HEK293T (cell line): ENCODE results near the gene LAG3.

Experiments used
- ARNT ChIP-seq: fragments of 450-650 bp; IDR thresholded peaks from 2 replicates; pipeline ENCODE4 v1.6.1; 2017; ENCODE audit warnings: mild to moderate bottlenecking
- BHLHE40 ChIP-seq: fragments of 450-650 bp; IDR thresholded peaks from 2 replicates; pipeline ENCODE4 v1.6.1; 2016; ENCODE audit warnings: mild to moderate bottlenecking, moderate library complexity, borderline replicate concordance
- ELF4 ChIP-seq: fragments of 450-650 bp; IDR thresholded peaks from 2 replicates; pipeline ENCODE4 v1.6.1; 2017; ENCODE audit warnings: antibody characterized with exemption
- FOXK2 ChIP-seq: fragments of 450-650 bp; IDR thresholded peaks from 2 replicates; pipeline ENCODE4 v1.6.1; 2016; ENCODE audit warnings: mild to moderate bottlenecking
- FOXM1 ChIP-seq: fragments of 450-650 bp; IDR thresholded peaks from 2 replicates; pipeline ENCODE4 v1.6.1; 2017; ENCODE audit warnings: mild to moderate bottlenecking, borderline replicate concordance
- HDGF ChIP-seq: fragments of 450-650 bp; IDR thresholded peaks from 2 replicates; pipeline ENCODE4 v1.6.1; 2017; ENCODE audit warnings: antibody characterized with exemption, borderline replicate concordance
- LEF1 ChIP-seq: fragments of 450-650 bp; IDR thresholded peaks from 2 replicates; pipeline ENCODE4 v1.6.1; 2017; ENCODE audit warnings: mild to moderate bottlenecking, borderline replicate concordance
- PKNOX1 ChIP-seq: fragments of 450-650 bp; IDR thresholded peaks from 2 replicates; pipeline ENCODE4 v1.6.1; 2016
- SP1 ChIP-seq: fragments of 450-650 bp; IDR thresholded peaks from 2 replicates; pipeline ENCODE4 v1.6.1; 2017
- SUZ12 ChIP-seq: fragments of 450-650 bp; IDR thresholded peaks from 2 replicates; pipeline ENCODE4 v1.6.1; 2016; ENCODE audit warnings: mild to moderate bottlenecking
- TARDBP ChIP-seq: fragments of 450-650 bp; IDR thresholded peaks from 2 replicates; pipeline ENCODE4 v1.6.1; 2016
- ZNF384 ChIP-seq: fragments of 450-650 bp; IDR thresholded peaks from 2 replicates; pipeline ENCODE4 v1.6.1; 2016

- TF ChIP-seq SUZ12 (no peak), PKNOX1 (no peak), ELF4 (no peak), SP1 (no peak), FOXM1 (no peak), ARNT (no peak), LEF1 (no peak), BHLHE40 (no peak), HDGF (no peak), TARDBP (no peak), FOXK2 (no peak), ZNF384 (no peak)
These were observed 11.5 kb downstream of the LAG3 start for GRCh38 chr12:6783828-6784227.
